22Rv1 (cell line): ENCODE measurements around the gene CD72.
"Not testable (repeated sequence)": the region's sequence is repeated elsewhere in the genome, so short reads cannot be mapped to it uniquely, and the experiment has no call there.

Experiments used
- CTCF ChIP-seq: fragments of 450-650 bp; IDR thresholded peaks from 2 replicates; pipeline ENCODE4 v1.5.1; 2017; ENCODE audit warnings: mild to moderate bottlenecking
- ZFX ChIP-seq: fragments of 450-650 bp; IDR thresholded peaks from 2 replicates; pipeline ENCODE4 v1.6.1; 2017; ENCODE audit warnings: antibody characterized with exemption, borderline replicate concordance

DNA sequence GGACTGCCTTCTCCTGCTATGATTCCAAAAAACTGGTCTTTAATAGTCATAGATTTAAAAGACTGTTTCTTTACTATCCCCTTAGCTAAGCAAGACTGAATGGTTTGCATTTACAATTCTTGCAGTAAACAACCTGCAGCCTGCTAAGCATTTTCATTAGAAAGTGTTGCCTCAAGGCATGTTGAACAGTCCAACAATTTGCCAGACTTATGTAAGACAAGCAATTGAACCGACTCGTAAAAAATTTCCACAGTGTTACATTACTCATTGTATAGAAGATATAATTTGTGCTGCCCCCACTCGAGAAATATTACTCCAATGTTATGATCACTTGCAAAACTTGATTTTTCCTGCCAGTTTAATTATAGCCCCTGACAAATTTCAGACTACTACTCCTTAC is 33.5 kb downstream of the CD72 start:
- not testable (repeated sequence) for TF ChIP-seq CTCF, ZFX
